Smooth muscle cell (in vitro differentiated cells): ENCODE results near the gene TAF3. TPM values are rescaled to one million over a fixed set of nuclear protein-coding genes. Genes with fewer than 3 reads are reported as not detected.
A peak's percentile ranks its signal among the peaks of the same experiment; 100 is the strongest.

Source experiments
- DNase-seq: peaks from one replicate; lab custom pipeline; 2025; ENCODE audit not compliant: unreplicated experiment; lab: John Stamatoyannopoulos, UW
- H2AFZ ChIP-seq: fragments of 200-600 bp; sonication (generic); 2 replicates; pipeline ENCODE4 v1.6.0; 2016; ENCODE audit warnings: antibody characterized with exemption, low read depth, mild to moderate bottlenecking
- H3F3A ChIP-seq: fragments of 200-600 bp; sonication (generic); 2 replicates; pipeline ENCODE4 v1.6.0; 2017; ENCODE audit warnings: antibody characterized with exemption, low read depth
- H3K27ac ChIP-seq: fragments of 200-600 bp; sonication (generic); 2 replicates; pipeline ENCODE4 v1.5.1; 2016; ENCODE audit warnings: low read depth, mild to moderate bottlenecking
- H3K27me3 ChIP-seq: fragments of 200-600 bp; sonication (generic); 2 replicates; pipeline ENCODE4 v1.6.1; 2016; ENCODE audit warnings: low read depth, mild to moderate bottlenecking
- H3K36me3 ChIP-seq: fragments of 200-600 bp; sonication (generic); 2 replicates; pipeline ENCODE4 v1.5.1; 2016; ENCODE audit warnings: low read depth
- H3K4me1 ChIP-seq: fragments of 200-600 bp; sonication (generic); 2 replicates; pipeline ENCODE4 v1.5.1; 2016; ENCODE audit warnings: low read depth
- H3K4me2 ChIP-seq: fragments of 200-600 bp; sonication (generic); 2 replicates; pipeline ENCODE4 v1.6.0; 2016; ENCODE audit warnings: mild to moderate bottlenecking
- H3K4me3 ChIP-seq: fragments of 200-600 bp; sonication (generic); 2 replicates; pipeline ENCODE4 v1.5.1; 2016; ENCODE audit warnings: mild to moderate bottlenecking
- H3K79me2 ChIP-seq: fragments of 200-600 bp; sonication (generic); 2 replicates; pipeline ENCODE4 v1.6.0; 2016; ENCODE audit warnings: low read depth, mild to moderate bottlenecking
- H3K9ac ChIP-seq: fragments of 200-600 bp; sonication (generic); 2 replicates; pipeline ENCODE4 v1.6.0; 2016; ENCODE audit warnings: low read depth
- H3K9me3 ChIP-seq: fragments of 200-600 bp; sonication (generic); replicated peaks from 2 replicates; pipeline ENCODE4 v1.5.1; 2016; ENCODE audit warnings: low read depth
- H4K20me1 ChIP-seq: fragments of 200-600 bp; sonication (generic); 2 replicates; pipeline ENCODE4 v1.6.0; 2016; ENCODE audit warnings: low read depth
- CTCF ChIP-seq: fragments of 200-600 bp; sonication (generic); IDR thresholded peaks from 2 replicates; pipeline ENCODE4 v1.5.1; 2017; ENCODE audit warnings: borderline replicate concordance, mild to moderate bottlenecking, antibody characterized with exemption; ENCODE audit not compliant: insufficient read depth, poor library complexity, severe bottlenecking
- WGBS: methylation state at CpG from one replicate; pipeline ENCODE4 v1.1.7; 2016; ENCODE audit warnings: low lambda C conversion rate; 5-methylcytosine and 5-hydroxymethylcytosine counted together
- polyA plus RNA-seq: library from polyadenylated mRNA; unstranded; fragments of >200 nt; fragmentation: Nextera tagmentation; extraction: Ambion mirVana; gene quantifications from 2 replicates; pipeline ENCODE4 v1.2.1, GENCODE V29; 2016
- total RNA-seq: library from RNA; depleted of rRNA; stranded (reverse); fragments of >200 nt; gene quantifications from 2 replicates; pipeline ENCODE4 v1.2.3, GENCODE V29; 2014

The TAF3 gene
- total and polyA plus RNA-seq, 2 experiments from 2014 or later: 3.7 to 7.0 TPM

- Histone ChIP-seq H3K9ac (no peak overlapping the region), H3K27ac (no peak overlapping the region)
Measured at GRCh38 chr10:8044908-8045725, 226.8 kb downstream of the TAF3 start.

GRCh38 chr10:8045726-8046494, 227.6 kb downstream of the TAF3 start:
- H3K36me3 ChIP-seq: no peaks in the 10 kb centered on the region
- TF ChIP-seq CTCF: no peak
- no peak overlapping the region for H3K9ac ChIP-seq
- H3K27ac ChIP-seq: no peak overlapping the region
- peaks cover 100% of the 10 kb centered on the region for H3K27me3 ChIP-seq
- WGBS: 3% methylated on average over 17 of the region's 17 CpGs
- H3K4me2 ChIP-seq: peak overlapping the region; percentile 85
- no peaks in the 10 kb centered on the region for H3F3A ChIP-seq
- no peaks in the 10 kb centered on the region for H4K20me1 ChIP-seq
- DNase-seq: no peak
- no peaks in the 10 kb centered on the region for H3K9me3 ChIP-seq
- peak overlapping the region; percentile 48 for H3K4me3 ChIP-seq
- H2AFZ ChIP-seq: peak overlapping the region; percentile 34
- peaks cover 2% of the 10 kb centered on the region for H3K79me2 ChIP-seq
- peaks cover 41% of the 10 kb centered on the region for H3K4me1 ChIP-seq

More at GRCh38 chr10:8044908-8045725, 226.8 kb downstream of the TAF3 start:
- no peaks in the 10 kb centered on the region for H4K20me1 ChIP-seq
- H3K4me2 ChIP-seq: peak overlapping the region; percentile 85
- H3K4me3 ChIP-seq: peak overlapping the region; percentile 48
- 1% methylated on average over 32 of the region's 32 CpGs for WGBS
- peak overlapping the region; percentile 34 for H2AFZ ChIP-seq
- H3K4me1 ChIP-seq: peaks cover 33% of the 10 kb centered on the region
- no peak for TF ChIP-seq CTCF
- H3K27me3 ChIP-seq: peaks cover 100% of the 10 kb centered on the region
- no peak for DNase-seq
- no peaks in the 10 kb centered on the region for H3F3A ChIP-seq
- H3K79me2 ChIP-seq: peaks cover 1% of the 10 kb centered on the region
- H3K36me3 ChIP-seq: no peaks in the 10 kb centered on the region
- H3K9me3 ChIP-seq: no peaks in the 10 kb centered on the region

- Histone ChIP-seq H3K9me3 (no peaks in the 10 kb centered on the region), H3K27ac (no peak overlapping the region), H3K79me2 (peaks cover 2% of the 10 kb centered on the region), H3K36me3 (no peaks in the 10 kb centered on the region), H3F3A (no peaks in the 10 kb centered on the region), H3K27me3 (peaks cover 100% of the 10 kb centered on the region), H3K4me2 (no peak overlapping the region), H4K20me1 (no peaks in the 10 kb centered on the region), H3K4me1 (peaks cover 51% of the 10 kb centered on the region), H2AFZ (no peak overlapping the region), H3K4me3 (no peak overlapping the region), H3K9ac (no peak overlapping the region)
- TF ChIP-seq CTCF: no peak
- DNase-seq: no peak
- 5% methylated on average over 29 of the region's 30 CpGs for WGBS
Measured at GRCh38 chr10:8047452-8048280, 229.4 kb downstream of the TAF3 start.
